ENCODE results near the gene TSEN54.
"Not testable (repeated sequence)": the region's sequence is repeated elsewhere in the genome, so short reads cannot be mapped to it uniquely, and the experiment has no call there.

TSEN54 gene

DNA sequence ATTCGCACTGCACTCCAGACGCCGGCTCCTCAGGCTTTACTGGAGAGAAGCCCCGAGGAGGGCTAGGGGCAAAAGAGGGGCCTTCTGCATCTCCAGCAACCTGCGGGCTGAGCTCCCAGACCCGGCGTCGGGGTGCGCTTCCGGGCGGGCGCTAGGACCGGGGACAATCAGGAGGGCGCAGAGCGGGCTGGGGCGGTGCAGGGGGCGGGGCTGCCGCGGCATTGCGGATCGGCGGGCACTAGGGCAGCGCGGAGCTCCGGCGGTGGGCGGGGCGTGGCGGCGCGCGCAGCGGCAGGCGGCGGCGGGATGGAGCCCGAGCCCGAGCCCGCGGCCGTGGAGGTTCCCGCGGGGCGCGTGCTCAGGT lies at the start of gene TSEN54:
Gene TSEN54 (plus strand): TSS at position 274 of the 364 bp plus-strand sequence. CDS start 33 bp downstream, at position 307.
- peak; percentile 94 for DNase-seq (ENCODE audit: low spot score)

DNA sequence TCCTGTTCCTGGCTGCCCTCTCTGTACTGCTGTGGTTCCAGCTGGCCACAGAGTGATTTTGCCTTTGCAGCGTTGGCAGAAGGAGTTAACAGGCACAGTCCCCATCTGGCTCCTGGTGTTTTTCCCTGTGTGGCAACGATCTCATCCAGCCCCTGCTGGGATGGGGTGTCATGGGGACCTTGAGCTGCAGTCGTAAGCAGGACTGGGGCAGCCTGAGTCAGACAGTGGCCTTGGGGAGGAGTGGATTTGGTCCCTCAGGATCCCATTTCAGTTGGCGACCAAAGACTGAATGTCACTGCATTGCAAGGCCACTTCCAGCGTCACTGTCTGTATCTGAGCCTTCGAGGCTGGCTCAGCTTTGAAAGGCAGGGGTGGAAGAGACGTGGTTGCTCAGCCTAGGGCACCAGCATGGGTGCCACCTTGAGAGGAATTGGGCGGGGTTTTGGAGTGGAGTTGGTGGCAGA lies 48.0 kb upstream of the TSEN54 start:
- no peak for DNase-seq (ENCODE audit: low spot score)

DNA sequence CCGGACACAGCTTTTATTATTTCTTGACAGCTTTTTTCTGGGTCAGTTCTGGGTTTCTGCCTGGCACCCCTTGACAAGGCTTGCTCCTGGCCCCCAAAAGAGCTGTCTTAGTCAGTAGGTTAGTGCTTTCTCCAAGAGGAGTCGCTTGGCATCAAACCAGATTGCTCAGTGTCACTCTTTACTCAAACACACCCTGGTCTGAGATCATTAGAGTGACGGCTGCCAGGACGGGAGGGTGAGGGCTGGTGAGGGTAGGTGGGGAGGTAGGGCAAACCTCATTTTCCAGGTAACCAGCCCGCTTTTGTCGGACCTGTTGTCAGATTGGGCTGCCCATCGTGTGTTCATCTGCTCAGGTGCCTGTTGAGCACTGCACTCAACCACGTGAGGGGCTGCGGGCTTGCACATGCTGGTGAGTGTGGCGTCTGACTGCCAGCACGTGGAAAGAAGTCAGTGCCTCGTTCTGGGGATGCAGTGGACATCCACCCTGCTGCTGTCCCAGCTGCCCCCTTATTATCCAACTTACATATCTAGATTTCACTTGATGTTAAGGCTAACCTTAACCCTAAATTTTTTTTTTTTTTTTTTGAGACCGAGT lies 47.5 kb upstream of the TSEN54 start:
- DNase-seq (ENCODE audit: low spot score) = no peak

DNA sequence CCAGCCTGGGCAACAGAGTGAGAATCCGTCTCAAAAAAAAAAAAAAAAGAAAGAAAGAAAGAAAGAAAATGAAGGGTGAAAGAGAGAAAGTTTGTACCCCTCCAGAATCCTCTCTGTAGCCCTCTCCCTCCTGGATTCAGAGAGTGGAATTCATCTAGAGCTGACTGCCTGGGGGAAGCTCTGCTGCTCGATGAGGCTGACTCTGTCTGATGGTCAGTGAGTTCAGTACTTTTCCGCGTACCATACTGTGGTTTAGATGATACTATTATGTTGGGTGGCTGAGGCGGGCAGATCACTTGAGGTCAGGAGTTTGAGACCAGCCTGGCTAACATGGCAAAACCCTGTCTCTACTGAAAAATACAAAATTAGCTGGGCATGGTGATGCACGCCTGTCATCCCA lies 45.1 kb upstream of the TSEN54 start:
- no peak for DNase-seq (ENCODE audit: low spot score)

DNA sequence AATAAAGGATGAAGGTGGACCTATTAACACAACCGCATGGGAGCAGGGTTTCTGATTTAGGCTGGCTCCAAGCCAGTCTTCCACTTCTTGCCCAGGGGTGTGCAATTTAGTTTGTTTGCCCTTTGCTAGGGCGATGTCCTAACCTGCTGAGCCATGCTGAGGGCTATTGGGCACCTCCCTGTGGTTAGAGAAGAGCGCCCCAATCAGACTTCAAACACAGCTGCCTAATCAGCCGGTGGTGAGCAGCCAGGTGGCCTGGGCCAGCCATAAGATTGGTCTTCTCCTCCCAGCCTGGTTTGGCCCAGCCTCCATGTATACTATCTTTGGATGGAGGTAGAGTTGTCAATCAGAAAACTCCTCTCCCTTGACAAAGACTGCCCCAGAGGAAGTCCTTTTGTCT lies 44.2 kb upstream of the TSEN54 start:
- DNase-seq (ENCODE audit: low spot score) = no peak

DNA sequence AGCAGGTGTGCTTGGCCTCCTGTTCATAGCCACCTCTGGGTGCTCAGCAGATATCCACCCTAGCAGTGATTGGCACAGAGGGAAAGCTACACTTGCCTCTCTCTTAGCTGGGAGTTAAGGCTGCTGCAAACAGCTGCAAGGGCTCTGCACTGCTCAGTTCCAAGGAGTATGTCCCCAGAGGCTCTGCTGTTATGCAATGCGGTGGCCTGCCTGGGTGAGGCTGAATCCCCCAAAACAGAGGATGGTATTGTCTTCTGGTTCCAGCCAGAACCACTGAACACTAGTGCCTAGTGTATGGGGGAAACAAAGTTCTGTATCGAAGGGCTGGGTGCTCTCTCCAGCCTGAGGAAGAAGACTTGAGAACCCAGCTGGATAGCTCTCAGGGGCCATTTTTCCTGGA lies 43.1 kb upstream of the TSEN54 start:
- DNase-seq (ENCODE audit: low spot score) = no peak

DNA sequence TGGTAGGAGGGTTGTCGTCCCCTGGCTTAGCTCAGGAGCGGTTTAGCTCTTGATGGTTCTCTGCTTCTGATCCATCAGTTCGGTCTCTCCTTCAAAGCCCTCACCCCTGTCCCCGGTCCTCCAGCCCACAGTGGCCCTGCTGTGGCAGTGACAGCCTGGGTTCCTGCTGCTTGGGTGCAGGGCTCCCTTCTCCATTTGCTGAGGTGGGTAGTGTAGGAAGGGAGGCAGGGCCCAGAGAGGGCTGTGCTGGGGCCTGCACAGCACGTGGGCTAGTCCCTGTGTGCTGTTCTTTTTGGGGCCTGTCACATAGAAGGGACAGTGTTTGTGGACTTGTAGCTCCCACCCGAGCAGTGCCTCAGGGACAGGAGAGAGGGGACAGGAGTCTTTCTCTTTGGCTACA lies 41.6 kb upstream of the TSEN54 start:
- DNase-seq (ENCODE audit: low spot score) = no peak

DNA sequence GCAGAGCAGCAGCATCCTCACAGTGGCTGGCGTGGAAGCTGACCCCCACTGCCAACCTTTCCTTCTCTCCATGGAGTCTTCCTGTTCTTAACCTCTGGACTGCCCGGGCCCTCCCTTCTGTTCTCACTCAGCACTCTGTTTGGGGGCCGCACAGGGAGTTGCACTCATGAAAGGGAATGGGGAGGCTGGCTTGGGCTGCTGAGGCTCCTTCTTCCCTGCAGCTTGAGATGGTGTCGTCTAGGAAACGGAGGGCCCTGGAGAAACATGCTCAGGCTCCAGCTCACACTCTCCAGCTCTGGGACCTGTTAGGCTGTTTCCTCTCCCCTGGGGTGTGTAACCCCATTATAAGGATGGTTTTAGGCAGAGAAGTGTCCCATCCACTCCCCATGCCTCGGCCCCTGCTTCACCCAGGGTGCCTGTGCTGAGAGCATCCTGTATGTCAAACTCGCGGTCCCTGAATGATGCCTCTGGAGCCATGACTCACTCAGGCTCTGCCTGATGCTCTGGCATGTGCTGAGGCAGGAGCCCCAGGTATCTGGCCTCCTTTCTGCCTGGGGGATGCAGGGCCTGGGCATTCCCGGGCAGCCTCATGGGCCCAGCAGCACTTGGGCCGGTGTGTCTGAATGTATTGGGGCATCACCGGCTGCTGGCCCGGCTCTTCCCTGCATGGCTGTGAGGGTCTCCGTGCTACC lies 41.0 kb upstream of the TSEN54 start:
- DNase-seq (ENCODE audit: low spot score) = no peak

DNA sequence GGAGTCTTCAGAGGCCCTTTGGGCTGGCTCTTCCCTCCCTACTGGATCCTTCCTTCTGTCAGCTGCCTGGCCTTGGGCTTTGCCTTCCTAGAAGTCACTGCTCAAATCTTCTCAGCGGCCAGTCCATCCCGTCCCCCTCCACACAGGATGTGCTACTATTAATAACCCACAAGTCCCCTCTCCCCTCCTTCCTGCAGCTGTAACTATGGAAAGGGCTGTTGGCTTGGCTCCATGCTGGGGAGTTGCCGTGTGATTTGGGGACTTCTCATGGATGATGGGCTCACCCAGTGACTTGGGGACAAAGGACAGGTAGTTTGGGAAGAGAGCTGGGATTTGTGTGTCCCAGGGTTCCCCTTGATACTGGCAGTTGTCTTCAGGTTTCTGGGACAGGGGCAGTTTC lies 40.5 kb upstream of the TSEN54 start:
- no peak for DNase-seq (ENCODE audit: low spot score)

DNA sequence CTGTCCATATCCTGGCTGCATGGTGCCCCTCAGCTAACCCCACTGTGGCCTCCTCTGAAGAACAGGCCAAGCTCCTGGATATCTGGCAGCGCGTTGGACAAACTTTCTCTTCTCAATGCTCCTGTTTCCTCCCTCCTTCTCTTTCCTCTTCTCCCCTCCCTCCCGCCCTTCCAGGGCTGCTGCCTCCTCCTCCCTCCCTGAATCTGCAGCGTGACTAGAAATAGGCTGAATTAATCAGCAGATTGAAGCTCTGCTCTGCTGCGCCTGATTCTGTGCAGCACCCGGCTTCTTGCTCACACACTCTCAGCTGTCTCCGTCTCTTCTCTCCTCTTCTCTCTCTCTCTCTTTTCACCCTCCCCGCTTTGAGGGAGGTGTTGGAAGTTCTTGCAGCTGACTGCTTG lies 40.1 kb upstream of the TSEN54 start:
- DNase-seq (ENCODE audit: low spot score) = no peak

DNA sequence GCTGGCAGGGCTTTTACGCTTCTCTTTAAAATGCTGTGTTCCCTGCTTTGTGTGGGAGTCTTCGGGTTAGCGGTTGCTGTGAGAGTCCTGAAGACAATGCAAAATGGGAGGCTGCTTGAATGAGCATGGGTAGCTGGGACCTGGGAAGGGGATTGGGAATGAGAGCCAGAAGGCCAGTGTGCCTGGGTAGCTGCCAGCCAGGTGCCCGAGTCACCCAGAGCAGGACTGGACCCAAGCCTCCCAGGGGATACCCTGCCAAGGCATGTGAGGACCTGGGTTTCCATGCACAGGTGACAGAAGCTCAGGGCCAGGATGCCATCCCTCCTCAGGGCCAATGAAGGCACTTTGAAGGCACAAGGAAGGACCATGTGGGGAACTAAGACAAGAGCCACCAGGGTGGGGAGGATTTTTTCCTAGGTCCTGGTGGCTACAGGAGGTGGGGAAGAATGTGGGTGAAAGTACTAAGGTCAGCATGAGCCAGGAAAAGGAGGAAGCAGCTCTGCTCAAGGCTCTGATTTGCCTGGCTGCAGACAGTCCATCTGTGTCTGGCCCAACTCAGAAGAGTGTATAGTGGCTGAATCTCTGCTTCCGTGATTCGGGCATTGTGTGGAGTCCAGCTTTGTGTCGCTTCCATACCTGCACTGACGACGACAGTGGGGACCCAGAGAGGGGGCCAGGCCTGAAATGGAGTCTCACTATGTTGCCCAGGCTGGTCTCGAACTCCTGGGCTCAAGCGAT lies 39.4 kb upstream of the TSEN54 start:
- no peak for DNase-seq (ENCODE audit: low spot score)

DNA sequence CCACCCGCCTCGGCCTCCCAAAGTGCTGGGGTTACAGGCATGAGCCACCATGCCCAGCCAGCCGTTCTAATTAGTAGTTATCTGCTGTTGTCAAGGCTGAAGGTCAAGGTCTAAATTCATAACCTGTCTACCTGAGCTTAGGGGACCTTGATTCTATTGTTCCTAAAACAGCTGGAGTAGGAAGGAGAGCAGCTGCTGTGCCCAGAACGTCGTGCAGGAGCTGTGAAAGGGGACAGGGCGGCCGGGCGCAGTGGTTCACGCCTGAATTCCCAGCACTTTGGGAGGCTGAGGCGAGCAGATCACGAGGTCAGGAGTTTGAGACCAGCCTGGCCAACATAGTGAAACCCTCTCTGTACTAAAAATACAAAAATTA lies 38.9 kb upstream of the TSEN54 start:
- DNase-seq (ENCODE audit: low spot score) = not testable (repeated sequence)

DNA sequence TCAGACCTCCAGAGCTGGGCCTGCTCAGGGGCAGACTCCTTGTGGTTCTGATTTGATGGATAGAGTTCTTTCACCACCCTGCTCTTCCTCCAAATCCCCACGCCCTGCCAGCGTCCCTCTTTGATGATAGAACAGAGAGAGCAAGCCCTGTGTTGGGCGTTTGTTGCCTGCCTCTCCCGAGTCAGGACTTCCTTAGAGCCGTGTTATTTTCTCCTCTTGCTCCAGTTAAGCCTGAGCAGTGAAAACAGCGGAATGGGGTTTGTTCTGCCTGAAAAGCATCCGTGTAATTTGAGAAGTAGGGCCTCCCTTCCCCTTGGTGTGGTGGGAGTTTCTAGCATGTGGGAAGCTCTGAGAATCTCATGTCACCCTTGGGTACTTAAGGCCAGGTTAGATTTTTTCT lies 37.8 kb upstream of the TSEN54 start:
- no peak for DNase-seq (ENCODE audit: low spot score)

DNA sequence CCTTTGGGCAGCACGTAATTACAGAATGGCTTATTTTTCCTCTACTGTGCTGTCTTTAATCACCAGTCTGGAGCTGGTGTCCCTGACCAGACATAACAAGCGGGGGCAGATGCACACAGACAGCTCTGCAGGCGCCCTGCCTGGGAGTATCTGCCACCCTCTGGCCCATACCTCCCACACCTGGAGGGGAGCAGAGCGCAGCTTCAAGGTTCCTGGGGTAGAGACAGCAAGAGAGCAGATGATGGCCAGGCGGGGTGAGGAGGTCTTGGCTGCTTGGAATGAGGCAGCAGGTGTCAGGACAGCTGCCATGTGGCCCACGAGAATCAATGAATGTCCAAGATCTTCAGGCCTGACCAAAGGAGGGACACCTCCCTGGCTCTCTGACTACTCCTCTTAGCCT lies 36.0 kb upstream of the TSEN54 start:
- no peak for DNase-seq (ENCODE audit: low spot score)

DNA sequence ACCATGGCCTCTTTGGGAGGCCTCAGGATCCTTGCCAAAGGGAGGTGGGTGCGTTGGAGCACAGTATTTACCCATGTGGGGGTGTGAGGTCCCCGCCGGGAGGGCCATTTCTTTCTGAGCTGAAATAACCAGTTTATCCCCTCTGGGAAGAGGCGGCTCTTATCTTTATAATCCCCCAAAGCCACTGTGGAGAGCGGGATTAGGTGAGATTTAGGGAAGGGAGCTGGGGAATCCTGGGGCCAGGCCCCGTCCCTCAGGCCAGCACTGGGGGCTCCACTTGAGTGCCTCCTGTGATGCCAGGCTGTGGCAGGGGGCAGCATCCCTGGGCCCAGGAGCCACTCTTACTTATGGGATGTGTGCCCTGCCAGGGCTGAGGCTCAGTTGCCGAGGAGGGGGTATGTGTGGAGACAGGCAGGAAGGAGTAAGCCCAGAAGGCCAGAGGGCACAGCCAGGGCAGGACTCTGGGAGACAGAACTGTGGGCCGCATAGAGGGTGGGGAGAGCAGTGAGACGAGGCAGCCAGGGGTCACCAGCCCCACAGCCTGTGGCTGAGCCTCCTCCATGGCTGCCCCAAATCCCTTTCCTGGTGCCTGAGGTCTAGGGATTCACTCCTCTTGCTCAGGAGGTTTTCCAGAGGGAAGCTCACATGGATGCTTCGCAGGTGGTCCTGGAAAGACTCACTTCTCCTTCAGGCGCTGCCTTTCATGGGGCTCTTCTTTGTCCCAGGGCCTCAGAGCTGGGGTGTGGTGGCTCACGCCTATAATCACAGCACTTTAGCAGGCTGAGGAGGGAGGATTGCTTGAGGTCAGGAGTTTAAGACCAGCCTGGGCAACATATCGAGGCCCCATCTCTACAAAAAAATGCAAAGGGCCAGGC lies 34.9 kb upstream of the TSEN54 start:
- no peak for DNase-seq (ENCODE audit: low spot score)

DNA sequence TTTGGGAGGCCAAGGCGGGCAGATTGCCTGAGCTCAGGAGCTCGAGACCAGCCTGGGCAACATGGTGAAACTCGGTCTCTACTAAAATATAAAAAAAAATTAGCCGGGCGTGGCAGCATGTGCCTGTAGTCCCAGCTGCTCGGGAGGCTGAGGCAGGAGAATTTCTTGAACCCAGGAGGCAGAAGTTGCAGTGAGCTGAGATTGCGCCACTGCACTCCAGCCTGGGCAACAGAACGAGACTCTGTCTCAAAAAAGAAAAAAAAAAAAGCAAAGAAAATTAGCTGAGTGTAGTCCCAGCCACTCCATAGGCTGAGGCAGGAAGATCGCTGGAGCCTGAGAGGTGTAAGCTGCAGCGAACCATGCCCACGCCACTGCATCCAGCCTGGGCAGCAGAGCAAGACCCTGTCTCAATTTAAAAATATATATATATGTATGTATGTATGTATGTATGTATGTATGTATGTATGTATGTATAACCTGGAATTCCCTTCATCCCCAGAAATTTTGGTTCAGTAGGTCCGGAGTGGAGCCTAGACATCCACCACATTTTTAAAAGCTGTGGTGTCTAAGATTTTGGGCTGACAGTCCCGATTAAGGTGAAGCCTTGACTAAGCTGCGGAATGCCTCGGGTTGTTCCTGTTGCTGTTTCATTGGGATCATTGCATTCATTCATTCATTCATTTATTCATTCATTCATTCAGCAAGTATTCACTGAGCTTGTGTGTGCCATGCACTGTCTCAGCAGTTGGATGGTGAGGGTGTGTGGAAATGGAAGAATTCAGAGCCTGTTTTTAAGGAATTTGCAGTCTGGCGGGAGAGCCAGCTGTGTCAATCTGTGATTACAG lies 34.0 kb upstream of the TSEN54 start:
- DNase-seq (ENCODE audit: low spot score) = no peak

DNA sequence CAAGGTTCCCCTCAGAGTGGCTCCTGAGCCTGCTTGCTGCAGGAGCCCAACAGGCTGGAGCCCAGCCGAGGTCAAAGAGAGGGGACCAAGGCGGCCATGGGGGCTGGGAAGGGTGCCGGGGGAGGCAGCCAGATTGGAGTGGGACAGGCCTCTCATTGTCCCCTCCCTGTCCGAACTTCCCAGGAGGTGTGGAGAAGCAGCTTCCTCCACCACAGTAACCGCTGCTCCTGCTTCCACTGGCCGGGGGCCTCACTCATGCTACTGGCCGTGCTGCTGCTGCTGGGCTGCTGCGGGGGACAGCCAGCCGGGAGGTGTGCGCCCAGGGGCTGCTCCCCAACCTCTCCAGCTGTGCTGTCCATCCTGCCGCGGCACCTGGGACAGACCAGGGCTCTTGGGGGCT lies 30.6 kb upstream of the TSEN54 start:
- no peak for DNase-seq (ENCODE audit: low spot score)

DNA sequence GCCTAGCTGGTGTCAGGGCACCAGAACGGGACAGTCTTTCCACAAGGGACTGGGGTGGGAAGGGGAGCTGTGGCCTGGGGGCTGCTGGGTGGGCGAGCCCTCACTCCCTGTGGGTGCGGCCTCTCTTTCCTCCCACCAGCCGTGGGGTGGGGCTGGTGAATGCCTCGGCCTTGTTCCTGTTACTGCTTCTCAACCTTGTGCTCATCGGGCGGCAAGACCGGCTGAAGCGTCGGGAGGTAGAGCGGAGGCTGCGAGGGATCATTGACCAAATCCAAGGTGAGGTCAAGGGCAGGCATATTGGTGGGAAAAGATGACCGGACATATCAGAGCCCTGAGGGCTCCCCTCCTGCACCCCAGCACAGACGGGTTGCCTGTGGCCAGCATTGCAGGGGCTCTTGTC lies 30.2 kb upstream of the TSEN54 start:
- no peak for DNase-seq (ENCODE audit: low spot score)

DNA sequence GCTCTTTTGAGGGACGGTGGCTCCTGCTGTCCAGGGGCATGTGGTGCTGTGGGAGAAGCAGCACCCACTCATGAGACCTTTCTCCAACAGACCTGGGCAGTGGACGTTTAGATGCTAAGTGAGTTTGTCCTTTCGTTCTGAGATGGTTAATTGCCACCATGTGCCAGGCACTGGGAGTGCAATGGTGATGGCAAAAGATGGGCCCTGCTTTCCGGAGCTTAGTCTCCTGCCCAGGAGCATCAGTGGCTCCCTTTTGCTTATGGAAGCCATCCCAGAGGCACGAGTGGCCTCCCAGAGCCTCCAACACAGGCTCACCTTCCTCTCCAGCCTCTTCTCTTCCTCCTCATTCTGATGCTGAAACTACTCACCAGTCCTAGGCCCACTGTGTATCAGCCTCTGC lies 29.4 kb upstream of the TSEN54 start:
- DNase-seq (ENCODE audit: low spot score) = no peak

DNA sequence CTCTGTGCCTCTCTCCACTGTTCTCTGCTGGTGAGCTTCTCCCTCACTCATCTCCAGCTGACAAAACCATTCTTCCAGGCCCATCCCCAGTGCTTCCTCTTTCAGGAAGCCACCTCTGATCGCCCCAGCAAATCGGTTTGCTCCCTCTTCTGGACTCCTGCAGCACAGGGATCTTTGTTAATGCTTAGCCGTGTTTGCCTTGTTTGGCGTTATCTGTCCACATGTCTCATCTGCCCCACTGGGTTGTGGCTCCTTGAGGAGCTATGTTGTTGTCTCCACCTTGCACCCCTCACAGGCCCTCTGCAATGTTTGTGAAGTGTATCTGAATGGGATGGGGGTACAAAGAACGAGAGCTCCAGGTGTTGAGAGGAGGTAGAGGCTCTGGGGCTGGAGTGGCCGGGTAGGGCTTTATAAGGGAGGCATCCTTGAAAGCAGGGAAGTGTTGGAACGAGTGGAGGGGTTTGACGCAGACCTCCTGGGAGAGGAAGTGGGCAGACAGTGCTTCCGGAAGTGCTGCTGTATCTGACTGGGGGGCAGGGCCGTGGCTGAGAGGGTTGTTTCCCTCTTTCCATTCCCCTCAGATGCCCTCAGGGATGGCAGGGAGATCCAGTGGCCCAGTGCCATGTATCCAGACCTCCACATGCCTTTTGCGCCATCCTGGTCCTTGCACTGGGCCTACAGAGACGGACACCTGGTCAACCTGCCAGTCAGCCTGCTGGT lies 28.8 kb upstream of the TSEN54 start:
- peak; percentile 38 for DNase-seq (ENCODE audit: low spot score)

All from CD4-positive, alpha-beta T cell treated with Interleukin-2 at 100 ng/mL for 4 hours (primary cell).